ENCODE measurements around the gene IRX4. TPM values are rescaled to one million over a fixed set of nuclear protein-coding genes. Genes with fewer than 3 reads are reported as not detected.

The IRX4 gene
- total RNA-seq, 1 donor from 2014 or later: not detected

- ATAC-seq (ENCODE audit: low read depth): no peak
- POLR2A ChIA-PET: no interaction called here
- H3K27me3 Mint-ChIP-seq: peaks cover 47% of the 10 kb centered on the region
- H3K4me3 Mint-ChIP-seq: no peak overlapping the region
- no peak for TF ChIP-seq CTCF (IDR thresholded peaks at IDR 0.05)
- H3K27ac Mint-ChIP-seq: no peak overlapping the region
- H3K36me3 Mint-ChIP-seq (ENCODE audit: low read depth): no peaks in the 10 kb centered on the region
- no peaks in the 10 kb centered on the region for H3K9me3 Mint-ChIP-seq
- no peaks in the 10 kb centered on the region for H3K4me1 Mint-ChIP-seq
- DNase-seq: no peak
- intact Hi-C loops (cut with micrococcal nuclease): no loop called here
- CTCF ChIA-PET: no interaction called here
These were observed 32.2 kb downstream of the IRX4 start for GRCh38 chr5:1850324-1851154.

GRCh38 chr5:1847611-1848010 is 35.1 kb downstream of the IRX4 start:
- intact Hi-C loops (cut with micrococcal nuclease): no loop called here
- ChIA-PET CTCF (no interaction called here), POLR2A (no interaction called here)
- Mint-ChIP-seq H3K36me3 (ENCODE audit: low read depth) (no peaks in the 10 kb centered on the region), H3K4me1 (no peaks in the 10 kb centered on the region), H3K9me3 (no peaks in the 10 kb centered on the region), H3K27me3 (peaks cover 30% of the 10 kb centered on the region), H3K27ac (no peak overlapping the region), H3K4me3 (no peak overlapping the region)
- ATAC-seq (ENCODE audit: low read depth) (no peak), DNase-seq (no peak)
- TF ChIP-seq CTCF (IDR thresholded peaks at IDR 0.05): no peak

- no peak overlapping the region for H3K27ac Mint-ChIP-seq
- no peak overlapping the region for H3K4me3 Mint-ChIP-seq
- peaks cover 33% of the 10 kb centered on the region for H3K27me3 Mint-ChIP-seq
- CTCF ChIA-PET: no interaction called here
- intact Hi-C loops (cut with micrococcal nuclease): no loop called here
- POLR2A ChIA-PET: no interaction called here
- H3K9me3 Mint-ChIP-seq: no peaks in the 10 kb centered on the region
- TF ChIP-seq CTCF (IDR thresholded peaks at IDR 0.05): no peak
- H3K36me3 Mint-ChIP-seq (ENCODE audit: low read depth): no peaks in the 10 kb centered on the region
- ATAC-seq (ENCODE audit: low read depth) (no peak), DNase-seq (no peak)
- H3K4me1 Mint-ChIP-seq: no peaks in the 10 kb centered on the region
These were observed 35.7 kb downstream of the IRX4 start for GRCh38 chr5:1847056-1847455.

GRCh38 chr5:1846583-1846982 is 36.1 kb downstream of the IRX4 start:
- POLR2A ChIA-PET: no interaction called here
- CTCF ChIA-PET: no interaction called here

GRCh38 chr5:1845696-1846095 is 37.0 kb downstream of the IRX4 start:
- no peak overlapping the region for H3K27ac Mint-ChIP-seq
- intact Hi-C loops (cut with micrococcal nuclease): no loop called here
- H3K4me3 Mint-ChIP-seq: no peak overlapping the region
- ATAC-seq (ENCODE audit: low read depth) (no peak), DNase-seq (no peak)
- peaks cover 27% of the 10 kb centered on the region for H3K27me3 Mint-ChIP-seq
- no peaks in the 10 kb centered on the region for H3K9me3 Mint-ChIP-seq
- CTCF ChIA-PET: no interaction called here
- no peaks in the 10 kb centered on the region for H3K4me1 Mint-ChIP-seq
- no peak for TF ChIP-seq CTCF (IDR thresholded peaks at IDR 0.05)
- H3K36me3 Mint-ChIP-seq (ENCODE audit: low read depth): no peaks in the 10 kb centered on the region
- POLR2A ChIA-PET: no interaction called here

More at GRCh38 chr5:1846583-1846982, 36.1 kb downstream of the IRX4 start:
- no peak overlapping the region for H3K4me3 Mint-ChIP-seq
- no peaks in the 10 kb centered on the region for H3K4me1 Mint-ChIP-seq
- DNase-seq (no peak), ATAC-seq (ENCODE audit: low read depth) (no peak)
- intact Hi-C loops (cut with micrococcal nuclease): no loop called here
- H3K27ac Mint-ChIP-seq: no peak overlapping the region
- H3K9me3 Mint-ChIP-seq: no peaks in the 10 kb centered on the region
- no peaks in the 10 kb centered on the region for H3K36me3 Mint-ChIP-seq (ENCODE audit: low read depth)
- peaks cover 30% of the 10 kb centered on the region for H3K27me3 Mint-ChIP-seq
- no peak for TF ChIP-seq CTCF (IDR thresholded peaks at IDR 0.05)
